ENCODE results near the gene RMDN3.

Gene RMDN3

DNA sequence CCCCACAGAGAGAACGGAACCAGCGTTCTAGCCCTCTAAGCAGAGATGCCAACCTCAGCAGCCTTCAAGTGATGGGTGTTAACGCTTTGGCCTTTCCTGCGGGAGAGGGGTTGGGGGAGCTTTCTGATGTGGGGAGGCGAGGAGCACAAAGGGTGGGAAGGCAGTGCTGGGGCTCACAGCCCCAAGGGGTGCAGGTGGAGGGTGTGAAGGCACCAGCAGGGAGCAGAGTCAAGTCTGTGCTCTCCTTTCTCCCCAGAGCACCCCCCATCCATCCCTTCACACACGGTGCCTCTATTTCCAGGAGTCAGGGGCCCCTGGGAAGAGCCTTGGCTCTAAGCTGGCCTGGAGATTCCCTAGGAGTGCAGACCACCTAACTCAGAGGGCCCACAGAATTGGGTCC lies 18.8 kb upstream of the RMDN3 start:
- DNase-seq (ENCODE audit: low read depth in 2 of 3, low spot score in 2 of 3) = no peak

DNA sequence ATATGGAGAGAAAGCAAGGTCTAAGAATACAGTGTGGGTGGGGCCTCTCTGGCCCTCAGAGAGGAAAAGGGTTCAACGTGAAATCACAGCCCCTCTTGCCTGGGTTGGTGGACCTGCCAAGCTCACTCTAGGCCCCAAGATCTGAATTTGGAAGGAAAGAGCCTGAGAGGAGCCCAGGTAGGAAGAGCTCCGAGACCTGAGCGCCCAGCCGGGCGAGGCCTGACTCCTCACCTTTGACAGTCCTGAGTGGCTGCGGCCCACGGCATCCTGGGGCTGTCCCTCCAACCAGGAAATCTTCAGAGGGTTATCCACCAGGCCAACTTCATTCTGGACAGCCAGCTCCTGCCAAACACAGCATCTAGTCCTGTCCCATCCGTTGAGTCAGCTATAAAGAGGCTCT lies 18.4 kb upstream of the RMDN3 start:
- DNase-seq (ENCODE audit: low read depth in 2 of 3, low spot score in 2 of 3) = no peak

DNA sequence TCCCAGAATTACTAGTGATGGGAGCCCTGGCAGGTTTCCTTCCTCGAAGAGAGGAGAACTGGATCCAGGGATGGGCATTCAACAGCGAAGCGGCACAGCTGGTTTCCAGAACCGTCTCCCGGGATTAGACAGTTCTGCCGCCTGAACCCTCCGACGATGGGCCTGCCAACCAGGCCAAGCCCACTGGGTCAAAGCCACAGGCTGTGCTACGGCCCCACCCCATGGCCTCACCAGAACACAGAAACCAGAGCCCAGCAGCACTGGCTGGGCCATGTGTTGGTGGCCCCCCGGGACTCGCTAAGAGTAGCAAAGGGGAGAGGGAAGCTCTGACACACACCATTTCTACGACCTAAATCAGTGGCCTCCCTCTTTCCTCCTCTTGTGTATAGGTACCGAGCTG lies 17.0 kb upstream of the RMDN3 start:
- no peak for DNase-seq (ENCODE audit: low read depth in 2 of 3, low spot score in 2 of 3)

DNA sequence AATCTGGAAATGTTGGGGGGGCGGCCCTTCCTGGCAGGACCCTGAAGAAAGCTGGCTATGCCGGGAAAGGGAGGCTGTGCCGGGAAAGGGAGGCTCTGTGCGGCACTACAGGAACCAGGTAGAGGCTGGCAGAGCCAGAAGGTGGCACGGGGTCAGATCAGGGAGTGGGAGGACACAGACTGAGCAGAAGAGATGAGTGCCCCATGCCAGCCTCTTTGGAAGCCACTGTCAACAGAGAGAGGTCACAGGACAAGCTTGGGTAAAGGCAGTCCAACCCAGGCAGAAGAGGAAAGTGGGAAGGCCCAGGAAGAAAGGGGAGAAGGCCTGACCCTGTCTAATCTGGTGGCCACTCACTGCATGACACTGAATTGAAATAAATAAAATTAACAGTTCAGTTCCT lies 16.2 kb upstream of the RMDN3 start:
- DNase-seq (ENCODE audit: low read depth in 2 of 3, low spot score in 2 of 3) = no peak

DNA sequence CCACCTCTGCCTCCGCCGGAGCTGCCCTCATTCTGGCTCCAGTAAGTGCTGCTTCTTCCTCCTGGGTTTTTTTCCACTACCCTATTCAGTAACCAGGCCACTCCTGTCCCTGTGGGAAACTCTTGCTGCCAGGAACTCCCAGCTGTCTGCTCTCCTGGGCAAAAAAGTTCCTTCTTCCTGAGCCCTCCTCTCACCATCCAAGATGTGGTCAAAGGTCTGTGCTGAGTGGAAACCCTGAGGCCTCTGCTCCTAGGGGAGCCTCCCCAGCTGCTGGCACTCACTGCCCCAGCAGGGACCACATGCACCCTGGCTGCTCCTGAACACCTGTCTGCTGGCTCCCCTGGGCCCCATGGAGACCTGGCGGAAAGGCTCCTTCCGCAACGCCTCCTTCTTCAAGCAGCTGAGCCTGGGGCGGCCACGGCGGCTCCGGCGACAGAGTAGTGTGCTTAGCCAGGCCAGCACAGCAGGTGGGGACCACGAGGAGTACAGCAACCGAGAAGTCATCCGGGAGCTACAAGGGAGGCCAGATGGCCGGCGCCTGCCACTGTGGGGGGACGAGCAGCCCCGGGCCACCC lies 15.2 kb upstream of the RMDN3 start:
- DNase-seq (ENCODE audit: low read depth in 2 of 3, low spot score in 2 of 3) = no peak

DNA sequence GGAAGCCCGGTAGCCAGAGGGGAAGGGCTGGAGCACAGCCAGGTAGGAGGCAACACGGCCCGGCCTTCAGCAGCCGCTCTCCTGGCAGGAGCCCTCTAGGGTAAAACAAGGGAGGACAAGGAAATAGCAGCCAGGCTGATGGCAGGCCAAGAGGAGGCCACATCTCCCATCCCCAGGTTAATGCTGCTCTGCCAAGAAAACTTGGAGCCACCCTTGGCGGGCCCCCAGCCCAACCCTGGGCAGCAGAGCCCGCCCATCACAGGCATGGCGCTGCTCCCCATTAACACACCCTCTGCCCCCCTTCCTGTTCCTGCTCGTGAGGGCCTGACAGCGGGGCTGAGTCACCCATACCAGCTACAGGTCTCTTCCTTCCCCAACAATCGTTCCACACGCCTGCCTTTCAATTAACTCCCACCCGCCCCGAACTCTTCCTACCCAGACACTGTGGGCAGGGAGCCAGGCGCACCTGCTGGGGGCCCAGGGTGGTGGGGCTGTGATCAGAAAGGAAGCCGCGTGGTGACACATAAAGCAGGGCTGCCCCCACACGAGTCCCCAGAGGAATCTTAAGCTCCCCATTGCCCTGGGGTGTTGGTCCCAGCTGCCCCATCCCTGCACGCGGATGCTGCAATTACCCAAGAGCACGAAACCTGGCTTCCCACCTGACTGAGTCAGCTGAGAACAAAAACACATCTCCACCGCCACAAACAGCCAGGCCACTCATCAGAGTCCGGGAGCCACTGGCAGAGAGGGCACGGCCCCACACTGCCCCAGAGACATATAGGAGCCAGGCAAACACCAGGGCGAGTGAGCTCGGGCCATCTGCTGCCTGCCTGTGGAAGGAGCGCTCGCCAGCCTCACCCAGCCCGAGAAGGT lies 14.5 kb upstream of the RMDN3 start, which contains the start of gene C15orf62:
C15orf62 (plus strand) TSS at position 707 of the 873 bp plus-strand sequence. CDS start 516 bp downstream, outside the sequence.
- DNase-seq (ENCODE audit: low read depth in 2 of 3, low spot score in 2 of 3) = peak; percentile 23 to 40 (median 36)

DNA sequence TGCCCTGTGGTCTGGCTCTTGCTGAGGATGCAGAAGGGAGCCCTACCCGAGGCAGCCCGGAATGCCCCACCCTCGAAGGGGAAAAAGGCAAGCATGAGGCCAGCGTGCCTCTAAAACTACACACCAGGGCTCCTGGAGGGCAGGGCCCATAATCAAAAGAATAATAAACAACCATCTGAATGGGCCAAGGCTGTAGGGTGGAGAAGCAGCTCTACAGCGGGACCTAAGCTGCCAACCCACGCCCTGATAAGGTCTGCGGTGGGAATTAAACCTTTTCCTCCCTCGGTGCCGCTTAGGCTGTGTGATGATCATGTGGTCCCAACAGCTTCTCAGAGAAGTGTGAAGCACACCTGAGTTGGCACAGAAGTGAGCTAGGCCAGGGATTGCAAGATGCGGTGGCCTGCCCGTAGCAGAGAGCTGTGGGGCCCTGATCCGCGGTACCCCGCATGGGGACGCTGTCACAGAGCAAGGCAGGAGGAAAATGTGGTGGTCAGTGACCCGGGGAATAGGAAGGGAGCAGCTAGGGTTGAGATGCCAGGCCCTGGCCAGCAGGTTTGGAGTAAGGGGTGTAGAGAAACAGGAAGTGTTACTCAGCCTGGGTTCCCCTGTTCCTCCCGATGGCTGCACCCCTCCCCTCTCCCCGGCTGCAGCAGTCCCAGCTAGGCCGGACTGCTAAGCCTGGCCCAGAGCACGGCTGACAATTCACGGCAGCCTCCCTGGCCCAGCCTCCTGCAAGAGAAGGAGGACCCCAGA lies 13.6 kb upstream of the RMDN3 start:
- DNase-seq (ENCODE audit: low read depth in 2 of 3, low spot score in 2 of 3) = no peak

DNA sequence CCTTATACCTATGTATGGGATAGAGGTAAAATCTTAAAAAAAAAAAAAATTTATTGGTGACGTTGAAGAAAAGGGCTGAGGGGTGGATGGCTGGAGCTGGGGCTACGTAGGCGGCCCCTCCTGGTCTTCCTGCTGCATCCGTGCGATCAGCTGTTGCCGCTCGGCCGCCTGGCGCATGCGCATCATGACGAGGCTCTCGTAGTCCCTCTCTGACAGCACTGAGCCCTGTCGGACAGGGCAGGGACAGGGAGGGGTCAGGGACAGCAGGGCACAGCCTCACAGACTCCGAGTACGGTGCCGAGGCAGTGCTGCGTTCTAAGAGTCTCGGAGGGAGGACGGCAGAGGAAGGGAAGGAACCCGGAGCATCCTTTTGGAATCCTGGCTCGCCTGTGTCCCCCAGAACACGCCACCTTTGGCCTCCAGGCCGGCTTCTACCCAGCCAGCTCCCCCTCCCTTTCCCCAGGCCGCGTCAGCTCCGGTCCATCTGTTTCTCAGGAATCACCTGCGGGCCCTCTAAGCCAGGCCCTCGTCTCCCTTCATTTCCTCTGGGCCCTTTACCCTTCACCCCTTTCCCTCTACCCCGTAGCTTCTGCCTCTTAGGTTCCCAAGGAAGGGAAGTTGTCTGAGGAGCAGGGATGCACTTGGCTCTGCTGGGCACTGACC lies 12.9 kb upstream of the RMDN3 start:
- no peak for DNase-seq (ENCODE audit: low read depth in 2 of 3, low spot score in 2 of 3)

DNA sequence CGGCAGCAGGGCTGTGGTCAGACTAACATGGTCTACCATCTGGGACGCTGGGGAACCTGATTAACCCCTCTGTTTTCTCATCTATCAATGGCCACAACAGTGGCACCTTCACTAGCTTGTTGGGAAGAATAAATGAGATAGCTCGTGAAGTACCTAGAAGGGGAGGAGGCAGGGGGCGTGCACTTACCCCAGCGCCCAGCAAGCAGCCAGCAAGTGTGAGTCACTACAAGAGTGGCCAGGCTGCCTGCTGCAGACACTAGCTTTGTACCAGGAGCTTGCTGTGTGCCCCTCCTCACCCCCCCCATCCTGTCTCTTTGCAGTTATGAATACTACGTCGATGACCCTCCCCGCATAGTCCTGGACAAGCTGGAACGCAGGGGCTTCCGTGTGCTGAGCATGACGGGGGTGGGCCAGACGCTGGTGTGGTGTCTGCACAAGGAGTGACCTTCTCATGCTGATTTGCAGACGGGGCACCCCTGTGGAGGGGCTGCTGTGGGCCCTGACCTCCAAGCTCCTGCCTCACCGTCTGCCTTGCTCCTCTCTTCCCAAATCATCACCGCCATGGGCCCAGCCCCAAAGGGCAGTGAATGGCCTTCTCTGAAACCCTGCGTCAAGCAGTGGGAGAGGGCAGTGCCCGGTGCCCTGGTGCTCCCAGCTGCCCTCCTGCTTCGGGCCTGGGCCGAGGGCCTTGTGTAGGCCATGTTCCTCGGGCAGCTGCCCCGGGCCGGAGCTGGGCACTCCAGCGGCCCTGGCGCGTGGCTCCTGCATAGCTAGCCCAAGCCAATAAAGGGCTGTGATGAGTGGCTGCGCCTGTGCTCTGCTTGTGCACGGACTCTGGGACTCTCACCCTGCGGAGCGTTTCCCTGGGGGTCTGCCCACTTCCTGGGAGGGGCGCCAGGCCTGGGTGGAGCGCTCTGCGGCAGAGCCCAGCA lies 12.1 kb upstream of the RMDN3 start:
- DNase-seq (ENCODE audit: low read depth in 2 of 3, low spot score in 2 of 3) = no peak

DNA sequence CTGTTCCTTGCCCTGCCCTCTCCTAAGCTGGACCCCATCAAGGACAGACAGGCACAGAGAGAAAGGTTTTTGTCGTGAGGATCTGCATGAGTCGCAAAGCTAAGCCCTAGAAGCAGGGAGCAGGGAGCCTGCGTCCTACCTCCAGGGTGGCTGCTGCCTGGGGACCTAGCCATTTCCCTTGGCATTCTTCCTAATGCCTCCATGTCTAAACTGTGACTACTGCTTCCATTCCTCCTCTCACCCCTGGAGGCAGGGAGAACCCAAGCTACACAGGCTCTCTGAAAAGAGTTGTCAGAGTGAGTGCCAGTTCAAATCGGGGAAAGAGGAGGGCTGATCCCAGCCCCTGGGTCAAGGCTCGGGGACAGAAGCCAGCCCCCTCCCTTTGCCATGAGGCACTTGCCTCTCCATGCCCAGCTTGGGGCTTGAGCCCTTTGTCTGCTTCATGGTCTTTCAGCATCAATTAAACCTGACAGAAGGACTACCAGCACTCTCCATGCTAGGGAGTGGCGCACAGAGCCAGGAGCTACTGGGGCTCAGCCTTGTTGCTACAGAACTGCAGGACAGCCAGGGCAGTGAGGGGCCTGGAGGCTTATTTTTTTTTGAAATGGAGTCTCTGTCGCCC lies 11.3 kb upstream of the RMDN3 start:
- DNase-seq (ENCODE audit: low read depth in 2 of 3, low spot score in 2 of 3) = no peak

DNA sequence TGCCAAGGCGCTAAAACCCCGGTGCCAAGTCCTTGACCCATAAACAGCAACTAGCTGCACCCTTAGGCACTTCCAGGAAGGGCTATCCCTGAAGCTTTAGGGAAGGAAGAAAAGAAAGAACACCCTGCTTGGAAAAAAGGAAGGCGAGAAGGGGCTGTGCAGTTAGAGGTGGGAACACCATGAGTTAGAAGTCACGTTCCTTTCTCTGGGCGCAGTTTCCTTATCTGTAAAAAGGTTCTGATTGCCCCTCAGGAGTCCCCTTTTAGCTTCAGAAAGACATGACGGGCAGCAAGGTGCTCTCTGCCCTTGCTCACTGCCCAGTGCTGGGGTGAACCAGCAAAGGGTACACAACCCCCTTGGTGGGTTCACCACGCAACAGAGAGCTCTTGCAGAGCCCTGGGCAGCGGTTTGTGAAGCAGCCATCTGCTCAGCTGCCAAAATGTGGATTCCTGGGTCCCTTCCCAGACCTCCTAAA lies 9.6 kb upstream of the RMDN3 start:
- DNase-seq (ENCODE audit: low read depth in 2 of 3, low spot score in 2 of 3) = no peak

DNA sequence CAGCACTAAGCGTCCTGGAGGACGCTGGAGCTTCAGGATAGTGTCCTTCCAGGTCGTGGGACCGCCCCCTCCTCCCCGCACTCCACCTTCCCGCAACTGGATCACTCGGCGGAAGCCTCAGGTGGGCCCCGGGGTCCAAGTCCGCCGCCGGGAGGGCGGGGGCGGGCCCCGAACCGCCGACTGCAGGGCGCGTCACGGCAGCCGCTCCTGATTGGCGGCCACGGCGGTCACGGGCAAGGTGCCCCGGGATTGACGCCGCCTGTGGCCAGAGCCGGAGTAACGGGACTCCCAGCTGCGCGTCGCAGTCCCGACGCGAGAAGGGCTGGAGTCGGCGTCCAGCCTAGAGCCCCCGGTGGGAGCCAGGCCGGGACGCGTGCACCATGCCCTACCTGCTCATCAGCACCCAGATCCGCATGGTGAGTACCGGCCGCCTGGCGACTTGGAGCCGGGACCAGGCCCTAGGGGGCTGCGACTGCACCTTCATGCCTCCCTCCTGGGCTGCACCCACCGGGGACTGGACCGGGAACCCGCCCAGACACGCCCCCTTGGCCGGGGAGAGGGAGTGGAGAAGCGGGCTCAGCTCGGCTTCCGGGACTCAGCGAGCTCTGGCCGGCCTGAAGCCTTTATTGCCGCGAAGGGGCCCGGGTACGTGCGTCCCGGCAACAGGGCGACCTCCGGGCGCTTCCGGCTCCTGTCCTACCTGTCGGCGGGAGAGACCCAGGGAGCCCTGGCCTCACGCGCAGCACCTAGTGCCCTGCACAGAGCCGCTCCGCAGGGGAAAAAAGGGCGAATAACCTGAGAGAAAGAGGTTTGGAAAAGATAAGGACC lies 9.0 kb upstream of the RMDN3 start, which contains the start of gene GCHFR:
GCHFR (plus strand) TSS at position 268 of the 828 bp plus-strand sequence; CDS start at position 381, 113 bp downstream.
- DNase-seq (ENCODE audit: low read depth in 2 of 3, low spot score in 2 of 3) = peak; percentile 40 to 46 (median 45)

DNA sequence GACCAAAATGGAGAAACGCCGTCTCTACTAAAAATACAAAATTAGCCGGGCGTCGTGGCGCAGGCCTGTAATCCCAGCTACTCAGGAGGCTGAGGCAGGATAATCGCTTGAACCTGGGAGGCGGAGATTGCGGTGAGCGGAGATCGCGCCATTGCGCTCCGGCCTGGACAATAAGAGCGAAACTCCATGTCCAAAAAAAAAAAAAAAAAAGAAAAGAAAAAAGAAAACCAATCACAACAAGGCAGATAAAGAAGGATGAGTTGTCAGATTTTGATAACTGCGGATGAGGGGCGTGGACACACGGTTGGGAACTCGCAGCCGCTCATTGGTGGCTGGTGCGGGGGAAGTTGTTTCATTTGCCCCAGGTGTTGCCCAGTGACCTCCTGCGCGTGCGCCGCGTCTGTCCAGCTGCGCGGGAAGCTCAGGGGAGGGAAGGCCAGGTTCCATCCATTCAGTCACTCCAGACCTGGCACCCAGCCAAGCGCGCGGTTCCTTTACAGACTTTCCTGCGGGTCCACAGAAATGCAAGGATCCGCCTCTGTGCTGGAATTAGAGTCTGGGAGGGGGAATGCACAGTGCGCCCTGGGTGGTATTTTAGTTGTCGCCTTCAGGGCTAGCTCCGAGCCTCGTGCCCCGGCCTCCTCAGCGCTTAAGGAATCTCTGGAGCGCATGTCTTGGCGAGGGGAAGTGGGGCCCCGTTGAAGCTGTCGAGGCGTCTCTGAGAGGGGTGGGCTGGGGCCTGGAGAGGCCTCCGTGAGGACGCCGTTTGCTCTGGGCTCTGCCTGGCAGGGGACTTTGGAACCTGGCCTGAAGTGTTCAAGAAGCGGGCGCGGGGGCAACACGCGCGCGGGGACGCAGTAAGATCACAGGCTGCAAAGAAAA lies 8.1 kb upstream of the RMDN3 start:
- DNase-seq (ENCODE audit: low read depth in 2 of 3, low spot score in 2 of 3) = peak in 2 of 3 experiments; percentile 13 to 31

DNA sequence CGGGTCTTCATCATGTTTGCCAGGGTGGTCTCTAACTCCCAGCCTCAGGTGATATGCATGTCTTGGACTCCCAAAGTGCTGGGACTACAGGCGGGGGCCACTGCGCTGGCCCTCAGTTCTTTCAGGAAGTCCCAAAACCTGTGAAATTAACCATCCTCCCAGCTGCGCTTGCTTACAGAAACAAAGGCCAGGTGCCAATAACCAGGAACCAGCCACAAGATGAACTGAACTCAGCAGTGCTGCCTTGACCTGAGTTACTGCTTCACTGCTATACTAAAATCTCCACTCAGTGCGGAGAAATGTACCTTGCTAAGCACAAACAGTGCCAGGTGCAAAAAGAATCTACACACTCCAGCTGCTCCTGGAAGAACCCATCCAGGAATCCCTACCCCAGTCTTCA lies 4.9 kb upstream of the RMDN3 start:
- no peak for DNase-seq (ENCODE audit: low read depth in 2 of 3, low spot score in 2 of 3)

DNA sequence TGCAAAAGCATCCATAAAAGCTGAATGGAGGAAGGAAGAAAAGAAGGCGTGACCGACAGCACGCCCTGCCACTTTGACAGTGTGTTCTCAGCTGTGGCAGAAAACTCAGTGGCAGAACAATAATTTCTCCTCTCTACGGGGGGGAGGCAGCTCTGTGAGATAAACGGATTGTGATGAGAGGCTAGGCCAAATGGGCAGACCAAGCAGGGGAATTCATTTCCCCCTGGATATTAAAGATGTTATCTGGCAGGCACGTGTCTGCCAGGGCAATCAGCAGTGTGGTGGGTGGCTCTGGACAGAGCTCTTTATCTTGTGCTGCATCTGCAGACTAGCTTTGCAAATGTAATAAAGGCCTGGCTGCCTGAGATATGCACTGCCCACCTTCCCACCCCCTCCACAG lies 1.9 kb upstream of the RMDN3 start:
- no peak for DNase-seq (ENCODE audit: low read depth in 2 of 3, low spot score in 2 of 3)

DNA sequence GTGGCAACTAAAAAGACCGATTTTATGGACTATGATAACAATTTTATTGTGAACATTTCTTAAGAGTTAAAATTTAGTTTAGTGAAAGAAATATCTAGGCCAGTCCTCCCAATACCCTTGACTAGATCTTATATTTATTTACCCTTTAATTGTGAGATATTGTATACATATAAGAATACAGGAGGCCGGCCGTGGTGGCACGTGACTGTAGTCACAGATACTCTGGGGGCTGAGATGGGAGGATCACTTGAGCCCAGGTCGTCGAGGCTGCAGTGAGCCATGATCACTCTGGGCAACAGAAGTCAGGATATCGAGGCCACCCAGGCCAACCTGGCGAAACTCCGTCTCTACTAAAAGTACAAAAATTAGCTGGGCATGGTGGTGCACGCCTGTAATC lies 756 bp upstream of the RMDN3 start:
- DNase-seq (ENCODE audit: low read depth in 2 of 3, low spot score in 2 of 3) = no peak

DNA sequence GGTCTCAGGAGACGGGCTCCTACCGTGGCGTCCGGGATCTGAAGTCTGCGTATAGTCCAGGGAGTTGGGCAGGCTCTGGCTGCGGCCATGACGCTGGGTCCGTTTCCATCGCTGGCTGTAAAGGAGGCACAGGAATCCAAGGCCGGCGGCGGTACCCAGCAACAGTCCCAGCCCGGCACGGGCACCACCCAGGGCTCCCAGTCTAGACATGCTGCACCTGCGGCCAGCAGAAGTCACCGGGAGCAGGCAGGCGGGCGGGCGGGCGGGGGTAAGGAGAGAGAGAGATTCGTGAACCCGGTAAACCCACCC lies 526 bp downstream of the RMDN3 start:
- DNase-seq (ENCODE audit: low read depth in 2 of 3, low spot score in 2 of 3) = no peak

DNA sequence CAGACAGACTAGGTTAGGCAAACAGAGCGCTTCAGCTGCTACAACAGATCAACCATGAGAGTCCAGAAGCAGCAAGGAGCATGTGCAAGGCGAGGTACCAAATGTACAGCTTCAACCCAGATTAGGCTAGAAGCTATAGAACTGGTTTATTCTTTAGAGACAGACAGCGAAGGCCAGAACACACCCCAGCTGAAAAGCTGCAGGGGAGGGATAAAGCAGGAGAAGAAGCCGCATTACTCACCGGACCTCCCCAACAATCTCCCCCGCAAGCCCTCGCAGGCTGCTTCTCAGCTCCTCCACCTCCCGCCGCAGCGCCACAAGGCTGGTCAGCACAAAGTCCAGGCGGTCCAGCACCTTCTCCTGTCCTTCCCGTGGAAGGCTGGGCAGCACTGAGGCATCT lies 3.3 kb downstream of the RMDN3 start:
- DNase-seq (ENCODE audit: low read depth in 2 of 3, low spot score in 2 of 3) = no peak
